PC-9 (cell line): ENCODE results near the gene ZMYM2.

Source experiments
- EZH2 ChIP-seq: fragments of 200-600 bp; sonication (generic); IDR thresholded peaks from 2 replicates; pipeline ENCODE4 v1.8.0; 2017; ENCODE audit warnings: antibody characterized with exemption, low read depth
- TF ChIP-seq, protein P1 (sequence below): fragments of 200-600 bp; sonication (generic); conservative IDR thresholded peaks from 2 replicates; pipeline ENCODE4 v1.6.1; 2017; ENCODE audit warnings: mixed run types, antibody characterized with exemption, mild to moderate bottlenecking, moderate library complexity

DNA sequence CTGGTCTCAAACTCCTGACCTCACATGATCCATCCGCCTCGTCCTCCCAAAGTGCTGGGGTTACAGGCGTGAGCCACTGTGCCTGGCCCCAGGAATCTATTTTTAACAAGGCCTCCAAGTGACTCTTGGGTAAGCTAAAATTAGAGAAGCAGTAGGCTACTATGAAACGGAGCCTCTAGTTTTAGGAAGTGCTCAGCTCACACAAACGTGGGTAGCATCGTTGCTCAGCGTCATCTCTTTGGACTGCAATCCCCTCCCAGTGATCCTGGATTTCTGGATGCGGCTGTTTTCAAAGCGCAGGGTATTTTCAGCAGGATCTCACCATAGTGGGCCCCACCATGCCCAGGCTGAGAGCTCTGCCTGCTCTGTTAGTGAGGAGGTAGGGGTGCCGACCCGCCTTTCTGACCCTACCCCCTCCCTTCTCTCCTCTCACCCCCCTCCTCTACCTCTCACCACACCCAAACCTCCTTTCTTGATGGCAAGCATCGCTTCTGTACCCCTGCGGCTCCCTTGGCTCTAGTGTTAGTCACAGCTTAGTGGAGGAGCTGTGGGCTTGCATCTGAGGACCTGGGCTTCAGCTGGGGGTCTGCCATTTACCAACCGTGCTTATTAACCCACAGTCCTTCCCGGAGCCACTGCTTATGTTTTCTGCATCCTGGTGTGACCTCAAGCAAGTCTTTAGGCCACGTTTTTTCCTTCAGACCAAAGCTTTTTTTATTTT is 168.2 kb downstream of the ZMYM2 start:
- TF ChIP-seq, protein P1, sequence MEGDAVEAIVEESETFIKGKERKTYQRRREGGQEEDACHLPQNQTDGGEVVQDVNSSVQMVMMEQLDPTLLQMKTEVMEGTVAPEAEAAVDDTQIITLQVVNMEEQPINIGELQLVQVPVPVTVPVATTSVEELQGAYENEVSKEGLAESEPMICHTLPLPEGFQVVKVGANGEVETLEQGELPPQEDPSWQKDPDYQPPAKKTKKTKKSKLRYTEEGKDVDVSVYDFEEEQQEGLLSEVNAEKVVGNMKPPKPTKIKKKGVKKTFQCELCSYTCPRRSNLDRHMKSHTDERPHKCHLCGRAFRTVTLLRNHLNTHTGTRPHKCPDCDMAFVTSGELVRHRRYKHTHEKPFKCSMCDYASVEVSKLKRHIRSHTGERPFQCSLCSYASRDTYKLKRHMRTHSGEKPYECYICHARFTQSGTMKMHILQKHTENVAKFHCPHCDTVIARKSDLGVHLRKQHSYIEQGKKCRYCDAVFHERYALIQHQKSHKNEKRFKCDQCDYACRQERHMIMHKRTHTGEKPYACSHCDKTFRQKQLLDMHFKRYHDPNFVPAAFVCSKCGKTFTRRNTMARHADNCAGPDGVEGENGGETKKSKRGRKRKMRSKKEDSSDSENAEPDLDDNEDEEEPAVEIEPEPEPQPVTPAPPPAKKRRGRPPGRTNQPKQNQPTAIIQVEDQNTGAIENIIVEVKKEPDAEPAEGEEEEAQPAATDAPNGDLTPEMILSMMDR: no peak
- TF ChIP-seq EZH2: no peak
